ENCODE results near the gene RRM2. TPM values are rescaled to one million over a fixed set of nuclear protein-coding genes. Genes with fewer than 3 reads are reported as not detected.
A peak's percentile ranks its signal among the peaks of the same experiment; 100 is the strongest.

RRM2 gene
- total RNA-seq, 3 donors from 2014 or later (not counting 1 experiment from before 2014, with no cell fraction given), result 16.1 to 22.1 (median 18.5) TPM

- H3K9me3 ChIP-seq (ENCODE audit: control insufficient read depth, insufficient read depth, low read length), result no peaks in the 10 kb centered on the region
- no peaks in the 10 kb centered on the region for H3K4me1 ChIP-seq (ENCODE audit: control insufficient read depth, insufficient read depth, low read length)
- Mint-ChIP-seq H3K4me1 (peaks cover 8 to 12% of the 10 kb centered on the region in 2 donors), H3K27ac (no peak overlapping the region), H3K4me3 (no peak overlapping the region), H3K27me3 (ENCODE audit: low read depth in 2 of 2) (no peaks in the 10 kb centered on the region), H3K36me3 (no peaks in the 10 kb centered on the region), H3K9me3 (no peaks in the 10 kb centered on the region)
- H3K27me3 ChIP-seq (ENCODE audit: control insufficient read depth, insufficient read depth, low read length), result no peaks in the 10 kb centered on the region
- intact Hi-C loops (cut with micrococcal nuclease), result no loop called here
- H3K4me3 ChIP-seq (ENCODE audit: low read length), result no peak overlapping the region
- H3K27ac ChIP-seq (ENCODE audit: low read length), result no peak overlapping the region
- ATAC-seq (no peak), DNase-seq (no peak)
- TF ChIP-seq CTCF (IDR thresholded peaks at IDR 0.05), result no peak
- H3K36me3 ChIP-seq (ENCODE audit: control insufficient read depth, insufficient read depth, low read length), result no peaks in the 10 kb centered on the region
These were observed 25.7 kb downstream of the RRM2 start for GRCh38 chr2:10148268-10148667.

DNA sequence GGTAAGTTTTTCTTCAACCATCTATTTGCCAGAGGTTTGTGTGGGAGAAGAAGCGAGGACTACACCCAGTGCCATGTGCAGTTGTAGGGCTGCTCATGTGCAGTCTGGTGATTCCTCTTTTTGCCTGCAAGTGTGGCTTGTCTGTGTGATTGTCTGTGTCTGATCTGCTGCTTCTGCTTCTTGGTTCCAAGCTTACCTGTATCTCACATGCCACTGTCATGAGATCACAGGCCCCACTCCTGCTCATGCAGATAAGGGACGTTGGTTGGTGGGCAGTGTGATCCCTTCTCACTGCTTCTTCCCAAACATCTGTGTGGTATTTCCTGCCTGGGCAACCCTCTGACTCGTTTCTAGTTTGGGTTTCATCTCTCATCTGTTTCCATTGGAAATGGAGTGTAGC, 27.1 kb downstream of the RRM2 start:
- H3K36me3 Mint-ChIP-seq, result no peaks in the 10 kb centered on the region

DNA sequence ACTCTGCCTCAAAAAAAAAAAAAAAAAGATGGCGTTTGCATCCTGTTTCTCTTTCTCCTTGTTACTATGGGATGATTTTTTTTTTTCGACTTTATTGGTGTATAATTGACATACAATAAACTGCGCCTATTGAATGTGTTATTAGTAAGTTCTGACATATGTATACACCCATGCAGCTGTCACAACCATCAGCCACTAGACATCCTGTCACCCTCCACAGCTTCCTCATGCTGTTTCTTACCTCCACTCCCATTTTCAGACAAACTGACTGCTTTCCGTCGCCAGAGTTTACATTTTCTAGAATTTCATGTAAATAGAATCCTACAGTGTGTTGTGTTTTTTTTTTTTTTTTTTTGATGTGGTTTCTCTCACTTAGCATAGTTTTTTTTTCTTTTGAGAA, 27.9 kb downstream of the RRM2 start:
- Mint-ChIP-seq H3K4me3 (peak overlapping the region; percentile 52), H3K27me3 (ENCODE audit: low read depth in 2 of 2) (no peaks in the 10 kb centered on the region), H3K4me1 (peaks cover 8% of the 10 kb centered on the region in 2 donors), H3K36me3 (no peaks in the 10 kb centered on the region), H3K9me3 (no peaks in the 10 kb centered on the region), H3K27ac (peak overlapping the region; percentile 27 to 65)
- peak in 1 of 2 donors; percentile 23 for DNase-seq
- no peak for TF ChIP-seq CTCF (IDR thresholded peaks at IDR 0.05)
- H3K27ac ChIP-seq (ENCODE audit: low read length), result no peak overlapping the region
- no peaks in the 10 kb centered on the region for H3K27me3 ChIP-seq (ENCODE audit: control insufficient read depth, insufficient read depth, low read length)
- no peaks in the 10 kb centered on the region for H3K4me1 ChIP-seq (ENCODE audit: control insufficient read depth, insufficient read depth, low read length)
- H3K4me3 ChIP-seq (ENCODE audit: low read length), result no peak overlapping the region
- no peaks in the 10 kb centered on the region for H3K9me3 ChIP-seq (ENCODE audit: control insufficient read depth, insufficient read depth, low read length)
- peak in 2 of 3 donors; percentile 44 to 78 for ATAC-seq
- intact Hi-C loops (cut with micrococcal nuclease), result no loop called here
- H3K36me3 ChIP-seq (ENCODE audit: control insufficient read depth, insufficient read depth, low read length), result no peaks in the 10 kb centered on the region
- WGBS (ENCODE audit: insufficient coverage), result no CpG with 5 or more reads among the region's 5 CpGs

More for the DNA sequence above, 27.1 kb downstream of the RRM2 start:
- Histone ChIP-seq H3K4me3 (ENCODE audit: low read length) (no peak overlapping the region), H3K27me3 (ENCODE audit: control insufficient read depth, insufficient read depth, low read length) (no peaks in the 10 kb centered on the region), H3K4me1 (ENCODE audit: control insufficient read depth, insufficient read depth, low read length) (no peaks in the 10 kb centered on the region), H3K27ac (ENCODE audit: low read length) (no peak overlapping the region), H3K9me3 (ENCODE audit: control insufficient read depth, insufficient read depth, low read length) (no peaks in the 10 kb centered on the region), H3K36me3 (ENCODE audit: control insufficient read depth, insufficient read depth, low read length) (no peaks in the 10 kb centered on the region)
- TF ChIP-seq CTCF (IDR thresholded peaks at IDR 0.05), result no peak
- H3K4me1 Mint-ChIP-seq, result peaks cover 8 to 10% of the 10 kb centered on the region in 2 donors
- no peaks in the 10 kb centered on the region for H3K9me3 Mint-ChIP-seq
- H3K27me3 Mint-ChIP-seq (ENCODE audit: low read depth in 2 of 2), result no peaks in the 10 kb centered on the region
- H3K4me3 Mint-ChIP-seq, result no peak overlapping the region
- intact Hi-C loops (cut with micrococcal nuclease), result no loop called here
- no peak overlapping the region for H3K27ac Mint-ChIP-seq
- WGBS (ENCODE audit: insufficient coverage), result 67% methylated on average over 3 of the region's 3 CpGs
- ATAC-seq, result no peak
- DNase-seq, result no peak

DNA sequence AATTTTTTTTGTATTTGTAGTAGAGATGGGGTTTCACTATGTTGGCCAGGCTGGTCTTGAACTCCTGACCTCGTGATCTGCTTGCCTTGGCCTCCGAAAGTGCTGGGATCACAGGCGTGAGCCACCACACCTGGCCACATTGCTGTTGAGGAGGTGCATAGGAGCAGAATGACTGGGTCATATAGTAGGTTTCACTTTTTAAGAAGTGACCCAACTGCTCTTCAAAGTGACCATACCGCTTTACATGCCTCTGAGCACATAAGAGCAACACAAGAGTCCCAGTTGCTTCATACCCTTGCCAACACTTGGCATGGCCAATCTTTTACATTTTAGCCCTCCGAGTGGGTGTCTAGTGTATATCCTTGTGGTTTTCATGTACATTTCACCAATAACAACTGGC, 28.9 kb downstream of the RRM2 start:
- WGBS (ENCODE audit: insufficient coverage), result 98% methylated on average over 4 of the region's 5 CpGs
- Mint-ChIP-seq H3K27ac (peak overlapping the region in 1 of 2 donors; percentile 27), H3K4me3 (no peak overlapping the region), H3K36me3 (no peaks in the 10 kb centered on the region), H3K9me3 (no peaks in the 10 kb centered on the region), H3K4me1 (peaks cover 8% of the 10 kb centered on the region in 2 donors), H3K27me3 (ENCODE audit: low read depth in 2 of 2) (no peaks in the 10 kb centered on the region)
- Histone ChIP-seq H3K27me3 (ENCODE audit: control insufficient read depth, insufficient read depth, low read length) (no peaks in the 10 kb centered on the region), H3K27ac (ENCODE audit: low read length) (no peak overlapping the region), H3K4me3 (ENCODE audit: low read length) (no peak overlapping the region), H3K36me3 (ENCODE audit: control insufficient read depth, insufficient read depth, low read length) (no peaks in the 10 kb centered on the region), H3K4me1 (ENCODE audit: control insufficient read depth, insufficient read depth, low read length) (no peaks in the 10 kb centered on the region), H3K9me3 (ENCODE audit: control insufficient read depth, insufficient read depth, low read length) (no peaks in the 10 kb centered on the region)
- ATAC-seq (no peak), DNase-seq (no peak)
- no peak for TF ChIP-seq CTCF (IDR thresholded peaks at IDR 0.05)
- intact Hi-C loops (cut with micrococcal nuclease), result no loop called here

Measured in natural killer cell (primary cell).